Activated CD4-positive, alpha-beta memory T cell treated with anti-CD3 and anti-CD28 coated beads for 36 hours (primary cell): Measurements from ENCODE around the gene SGIP1. TPM values are rescaled to one million over a fixed set of nuclear protein-coding genes. Genes with fewer than 3 reads are reported as not detected.

Source experiments
- CTCF ChIA-PET: fragments of 350-600 bp; sonication (Branson Sonifier 250); formaldehyde crosslinking; loops from one replicate; lab custom pipeline; 2021; ENCODE audit warnings: antibody characterized with exemption, inconsistent platforms; lab: Charles Lee
- POLR2A ChIA-PET: fragments of 350-600 bp; sonication (Branson Sonifier 250); formaldehyde crosslinking; loops from one replicate; lab custom pipeline; 2021; ENCODE audit warnings: antibody characterized with exemption; lab: Charles Lee
- DNase-seq: peaks from one replicate; pipeline ENCODE4 v3.0.0-alpha.2; 2020
- H3K27ac Mint-ChIP-seq: one replicate; pipeline ENCODE4 v1.8.0; 2021; ENCODE audit warnings: mixed read lengths
- H3K27me3 Mint-ChIP-seq: one replicate; pipeline ENCODE4 v1.8.0; 2021; ENCODE audit warnings: mixed read lengths
- H3K36me3 Mint-ChIP-seq: one replicate; pipeline ENCODE4 v1.8.0; 2021; ENCODE audit warnings: mixed read lengths
- H3K4me1 Mint-ChIP-seq: one replicate; pipeline ENCODE4 v1.8.0; 2021; ENCODE audit warnings: low read depth, mixed read lengths
- H3K4me3 Mint-ChIP-seq: one replicate; pipeline ENCODE4 v1.8.0; 2021; ENCODE audit warnings: mild to moderate bottlenecking, mixed read lengths
- H3K9me3 Mint-ChIP-seq: one replicate; pipeline ENCODE4 v1.8.0; 2021; ENCODE audit warnings: mixed read lengths
- intact Hi-C: fragments of 100-400 bp; cut with micrococcal nuclease; formaldehyde crosslinking; loops from one replicate; pipeline ENCODE4 v1.15.1; 2023
- total RNA-seq, 2 experiments: library from RNA; stranded (reverse); gene quantifications; one replicate each; pipeline ENCODE4 v1.2.3, GENCODE V29; 2021

The SGIP1 gene
- total RNA-seq, 2 experiments from 2014 or later, result 0.05 TPM; not detected in 1

GRCh38 chr1:66624412-66625060 is 90.6 kb downstream of the SGIP1 start:
- no peak for DNase-seq
- intact Hi-C loops, result no loop called here
- Mint-ChIP-seq H3K27me3 (peaks cover 2% of the 10 kb centered on the region), H3K9me3 (no peaks in the 10 kb centered on the region), H3K27ac (no peak overlapping the region), H3K4me1 (peaks cover 7% of the 10 kb centered on the region), H3K36me3 (no peaks in the 10 kb centered on the region), H3K4me3 (no peak overlapping the region)
- ChIA-PET CTCF (no interaction called here), POLR2A (no interaction called here)

GRCh38 chr1:66626261-66626660 is 92.3 kb downstream of the SGIP1 start:
- Mint-ChIP-seq H3K27ac (no peak overlapping the region), H3K9me3 (no peaks in the 10 kb centered on the region), H3K27me3 (peaks cover 3% of the 10 kb centered on the region), H3K4me1 (peaks cover 7% of the 10 kb centered on the region), H3K4me3 (no peak overlapping the region), H3K36me3 (no peaks in the 10 kb centered on the region)
- CTCF ChIA-PET, result no interaction called here
- no peak for DNase-seq
- intact Hi-C loops, result no loop called here
- POLR2A ChIA-PET, result no interaction called here

GRCh38 chr1:66628926-66629325 is 95.0 kb downstream of the SGIP1 start:
- ChIA-PET CTCF (no interaction called here), POLR2A (no interaction called here)
- no peaks in the 10 kb centered on the region for H3K9me3 Mint-ChIP-seq
- no peak for DNase-seq
- no peaks in the 10 kb centered on the region for H3K36me3 Mint-ChIP-seq
- peaks cover 5% of the 10 kb centered on the region for H3K27me3 Mint-ChIP-seq
- peaks cover 7% of the 10 kb centered on the region for H3K4me1 Mint-ChIP-seq
- intact Hi-C loops, result no loop called here
- no peak overlapping the region for H3K27ac Mint-ChIP-seq
- H3K4me3 Mint-ChIP-seq, result no peak overlapping the region

GRCh38 chr1:66633159-66633558 is 99.2 kb downstream of the SGIP1 start:
- ChIA-PET CTCF (interaction anchor here (0.7 kb wide), 1 partner anchor 420 kb away, joined by 4 read pairs; no protein-coding TSS in a partner anchor), POLR2A (no interaction called here)
- no peak for DNase-seq
- H3K27ac Mint-ChIP-seq, result no peak overlapping the region
- intact Hi-C loops, result no loop called here
- H3K4me3 Mint-ChIP-seq, result no peak overlapping the region
- no peaks in the 10 kb centered on the region for H3K36me3 Mint-ChIP-seq
- no peaks in the 10 kb centered on the region for H3K9me3 Mint-ChIP-seq
- no peaks in the 10 kb centered on the region for H3K4me1 Mint-ChIP-seq
- H3K27me3 Mint-ChIP-seq, result peaks cover 3% of the 10 kb centered on the region

- Mint-ChIP-seq H3K4me1 (no peaks in the 10 kb centered on the region), H3K27ac (no peak overlapping the region)
Observed at GRCh38 chr1:66637146-66637545, 103.2 kb downstream of the SGIP1 start.

GRCh38 chr1:66641891-66642473 is 108.0 kb downstream of the SGIP1 start:
- intact Hi-C loops, result no loop called here
- H3K4me1 Mint-ChIP-seq, result no peaks in the 10 kb centered on the region
- H3K36me3 Mint-ChIP-seq, result no peaks in the 10 kb centered on the region
- no peak for DNase-seq
- H3K27ac Mint-ChIP-seq, result no peak overlapping the region
- CTCF ChIA-PET, result no interaction called here
- H3K4me3 Mint-ChIP-seq, result no peak overlapping the region
- peaks cover 4% of the 10 kb centered on the region for H3K27me3 Mint-ChIP-seq
- POLR2A ChIA-PET, result no interaction called here
- H3K9me3 Mint-ChIP-seq, result no peaks in the 10 kb centered on the region

More at GRCh38 chr1:66637146-66637545, 103.2 kb downstream of the SGIP1 start:
- no peaks in the 10 kb centered on the region for H3K36me3 Mint-ChIP-seq
- intact Hi-C loops, result no loop called here
- no peak for DNase-seq
- POLR2A ChIA-PET, result no interaction called here
- H3K9me3 Mint-ChIP-seq, result no peaks in the 10 kb centered on the region
- peaks cover 4% of the 10 kb centered on the region for H3K27me3 Mint-ChIP-seq
- H3K4me3 Mint-ChIP-seq, result no peak overlapping the region
- CTCF ChIA-PET, result no interaction called here

GRCh38 chr1:66642992-66643391 is 109.0 kb downstream of the SGIP1 start:
- Mint-ChIP-seq H3K27me3 (peaks cover 5% of the 10 kb centered on the region), H3K36me3 (no peaks in the 10 kb centered on the region), H3K9me3 (no peaks in the 10 kb centered on the region), H3K4me1 (no peaks in the 10 kb centered on the region), H3K4me3 (no peak overlapping the region), H3K27ac (no peak overlapping the region)
- no peak for DNase-seq
- CTCF ChIA-PET, result interaction anchor here (0.7 kb wide), 1 partner anchor 72 kb away, joined by 3 read pairs; no protein-coding TSS in a partner anchor
- POLR2A ChIA-PET, result no interaction called here
- intact Hi-C loops, result no loop called here

- peaks cover 8% of the 10 kb centered on the region for H3K27me3 Mint-ChIP-seq
- no peak for DNase-seq
- H3K4me1 Mint-ChIP-seq, result no peaks in the 10 kb centered on the region
- no peak overlapping the region for H3K4me3 Mint-ChIP-seq
- no peak overlapping the region for H3K27ac Mint-ChIP-seq
- no peaks in the 10 kb centered on the region for H3K36me3 Mint-ChIP-seq
- intact Hi-C loops, result no loop called here
- CTCF ChIA-PET, result no interaction called here
- no peaks in the 10 kb centered on the region for H3K9me3 Mint-ChIP-seq
- POLR2A ChIA-PET, result no interaction called here
Observed at GRCh38 chr1:66644331-66644730, 110.4 kb downstream of the SGIP1 start.

- POLR2A ChIA-PET, result no interaction called here
- CTCF ChIA-PET, result no interaction called here
- Mint-ChIP-seq H3K4me1 (no peaks in the 10 kb centered on the region), H3K36me3 (no peaks in the 10 kb centered on the region), H3K9me3 (no peaks in the 10 kb centered on the region), H3K27me3 (peaks cover 14% of the 10 kb centered on the region), H3K27ac (no peak overlapping the region), H3K4me3 (no peak overlapping the region)
- intact Hi-C loops, result no loop called here
- no peak for DNase-seq
Observed at GRCh38 chr1:66648901-66649595, 115.1 kb downstream of the SGIP1 start.

GRCh38 chr1:66652556-66652955 is 118.6 kb downstream of the SGIP1 start:
- ChIA-PET POLR2A (no interaction called here), CTCF (no interaction called here)
- Mint-ChIP-seq H3K27ac (no peak overlapping the region), H3K36me3 (no peaks in the 10 kb centered on the region), H3K4me1 (no peaks in the 10 kb centered on the region), H3K9me3 (no peaks in the 10 kb centered on the region), H3K27me3 (peaks cover 18% of the 10 kb centered on the region), H3K4me3 (no peak overlapping the region)
- intact Hi-C loops, result no loop called here
- DNase-seq, result no peak

- H3K4me1 Mint-ChIP-seq, result no peaks in the 10 kb centered on the region
- H3K36me3 Mint-ChIP-seq, result no peaks in the 10 kb centered on the region
- no peak for DNase-seq
- POLR2A ChIA-PET, result no interaction called here
- H3K9me3 Mint-ChIP-seq, result no peaks in the 10 kb centered on the region
- peaks cover 14% of the 10 kb centered on the region for H3K27me3 Mint-ChIP-seq
- intact Hi-C loops, result no loop called here
- H3K4me3 Mint-ChIP-seq, result no peak overlapping the region
- CTCF ChIA-PET, result no interaction called here
- no peak overlapping the region for H3K27ac Mint-ChIP-seq
Observed at GRCh38 chr1:66654643-66655042, 120.7 kb downstream of the SGIP1 start.

GRCh38 chr1:66671455-66671854 is 137.5 kb downstream of the SGIP1 start:
- CTCF ChIA-PET, result no interaction called here

More at GRCh38 chr1:66671455-66671854, 137.5 kb downstream of the SGIP1 start:
- Mint-ChIP-seq H3K4me3 (no peak overlapping the region), H3K9me3 (no peaks in the 10 kb centered on the region), H3K36me3 (no peaks in the 10 kb centered on the region), H3K27ac (no peak overlapping the region), H3K27me3 (peaks cover 1% of the 10 kb centered on the region), H3K4me1 (no peaks in the 10 kb centered on the region)
- intact Hi-C loops, result no loop called here
- no peak for DNase-seq
- POLR2A ChIA-PET, result no interaction called here
